Cardiac muscle cell (in vitro differentiated cells and primary cell): Measurements from ENCODE around the gene NMT1. TPM values are rescaled to one million over a fixed set of nuclear protein-coding genes. Genes with fewer than 3 reads are reported as not detected.
A peak's percentile ranks its signal among the peaks of the same experiment; 100 is the strongest.

ENCODE experiments used
- DNase-seq, 2 donors: peaks; one replicate each; pipeline versions ENCODE4 v3.0.0 to v3.0.0-alpha.2; 2010 to 2017; ENCODE audit warnings: low read depth in 1 of 2, low spot score in 1 of 2
- H3K27ac ChIP-seq: fragments of 200-600 bp; sonication (generic); 2 replicates; pipeline ENCODE4 v1.5.1; 2016
- H3K27me3 ChIP-seq: fragments of 200-600 bp; sonication (generic); 2 replicates; pipeline ENCODE4 v1.6.0; 2016; ENCODE audit warnings: control low read depth
- H3K36me3 ChIP-seq: fragments of 200-600 bp; sonication (generic); 2 replicates; pipeline ENCODE4 v1.5.1; 2016; ENCODE audit warnings: control low read depth
- H3K4me1 ChIP-seq: fragments of 200-600 bp; sonication (generic); 2 replicates; pipeline ENCODE4 v1.8.1; 2017; ENCODE audit warnings: low read depth, mild to moderate bottlenecking, mixed run types
- H3K4me3 ChIP-seq: fragments of 200-600 bp; sonication (generic); 2 replicates; pipeline ENCODE4 v1.5.1; 2016; ENCODE audit warnings: mild to moderate bottlenecking
- H3K9me3 ChIP-seq: fragments of 200-600 bp; sonication (generic); 2 replicates; pipeline ENCODE4 v1.5.1; 2017; ENCODE audit warnings: low read depth, mild to moderate bottlenecking, control low read depth
- polyA plus RNA-seq: library from polyadenylated mRNA; unstranded; fragments of >200 nt; fragmentation: Nextera tagmentation; extraction: Ambion mirVana; gene quantifications from 2 replicates; pipeline ENCODE4 v1.2.1, GENCODE V29; 2016
- total RNA-seq: library from RNA; depleted of rRNA; stranded (reverse); fragments of >200 nt; gene quantifications from 2 replicates; pipeline ENCODE4 v1.2.3, GENCODE V29; 2016
- TF ChIP-seq, protein P1 (sequence below): IDR thresholded peaks from 2 replicates; pipeline ENCODE4 v1.5.1; 2012; ENCODE audit warnings: low read depth, mild to moderate bottlenecking, low read length

NMT1 gene
- total and polyA plus RNA-seq, 2 experiments from 2014 or later, result 85.2 to 113 TPM

DNA sequence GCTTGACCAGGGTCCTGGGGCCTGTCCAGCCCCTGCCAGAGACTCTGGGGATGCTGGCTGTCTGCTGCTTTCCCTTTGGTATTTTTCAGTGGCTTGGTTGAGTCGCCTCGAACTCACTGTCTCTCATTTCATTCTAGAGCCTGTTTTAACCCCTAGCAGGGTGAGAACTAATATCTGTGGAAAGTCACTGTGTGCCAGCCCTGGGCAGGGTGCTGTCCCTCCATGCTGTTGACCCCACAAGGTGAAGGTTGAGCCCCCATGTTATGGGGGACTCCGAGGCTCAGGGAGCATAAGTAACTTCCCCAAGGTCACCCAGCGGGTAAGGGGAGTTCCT lies 42.6 kb upstream of the NMT1 start:
- H3K4me1 ChIP-seq, result peaks cover 24% of the 10 kb centered on the region
- H3K27me3 ChIP-seq, result peaks cover 11% of the 10 kb centered on the region
- DNase-seq, result no peak
- H3K4me3 ChIP-seq, result peak overlapping the region; percentile 47
- H3K27ac ChIP-seq, result peak overlapping the region; percentile 22
- TF ChIP-seq, protein P1, sequence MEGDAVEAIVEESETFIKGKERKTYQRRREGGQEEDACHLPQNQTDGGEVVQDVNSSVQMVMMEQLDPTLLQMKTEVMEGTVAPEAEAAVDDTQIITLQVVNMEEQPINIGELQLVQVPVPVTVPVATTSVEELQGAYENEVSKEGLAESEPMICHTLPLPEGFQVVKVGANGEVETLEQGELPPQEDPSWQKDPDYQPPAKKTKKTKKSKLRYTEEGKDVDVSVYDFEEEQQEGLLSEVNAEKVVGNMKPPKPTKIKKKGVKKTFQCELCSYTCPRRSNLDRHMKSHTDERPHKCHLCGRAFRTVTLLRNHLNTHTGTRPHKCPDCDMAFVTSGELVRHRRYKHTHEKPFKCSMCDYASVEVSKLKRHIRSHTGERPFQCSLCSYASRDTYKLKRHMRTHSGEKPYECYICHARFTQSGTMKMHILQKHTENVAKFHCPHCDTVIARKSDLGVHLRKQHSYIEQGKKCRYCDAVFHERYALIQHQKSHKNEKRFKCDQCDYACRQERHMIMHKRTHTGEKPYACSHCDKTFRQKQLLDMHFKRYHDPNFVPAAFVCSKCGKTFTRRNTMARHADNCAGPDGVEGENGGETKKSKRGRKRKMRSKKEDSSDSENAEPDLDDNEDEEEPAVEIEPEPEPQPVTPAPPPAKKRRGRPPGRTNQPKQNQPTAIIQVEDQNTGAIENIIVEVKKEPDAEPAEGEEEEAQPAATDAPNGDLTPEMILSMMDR, result no peak
- no peaks in the 10 kb centered on the region for H3K9me3 ChIP-seq
- no peaks in the 10 kb centered on the region for H3K36me3 ChIP-seq

DNA sequence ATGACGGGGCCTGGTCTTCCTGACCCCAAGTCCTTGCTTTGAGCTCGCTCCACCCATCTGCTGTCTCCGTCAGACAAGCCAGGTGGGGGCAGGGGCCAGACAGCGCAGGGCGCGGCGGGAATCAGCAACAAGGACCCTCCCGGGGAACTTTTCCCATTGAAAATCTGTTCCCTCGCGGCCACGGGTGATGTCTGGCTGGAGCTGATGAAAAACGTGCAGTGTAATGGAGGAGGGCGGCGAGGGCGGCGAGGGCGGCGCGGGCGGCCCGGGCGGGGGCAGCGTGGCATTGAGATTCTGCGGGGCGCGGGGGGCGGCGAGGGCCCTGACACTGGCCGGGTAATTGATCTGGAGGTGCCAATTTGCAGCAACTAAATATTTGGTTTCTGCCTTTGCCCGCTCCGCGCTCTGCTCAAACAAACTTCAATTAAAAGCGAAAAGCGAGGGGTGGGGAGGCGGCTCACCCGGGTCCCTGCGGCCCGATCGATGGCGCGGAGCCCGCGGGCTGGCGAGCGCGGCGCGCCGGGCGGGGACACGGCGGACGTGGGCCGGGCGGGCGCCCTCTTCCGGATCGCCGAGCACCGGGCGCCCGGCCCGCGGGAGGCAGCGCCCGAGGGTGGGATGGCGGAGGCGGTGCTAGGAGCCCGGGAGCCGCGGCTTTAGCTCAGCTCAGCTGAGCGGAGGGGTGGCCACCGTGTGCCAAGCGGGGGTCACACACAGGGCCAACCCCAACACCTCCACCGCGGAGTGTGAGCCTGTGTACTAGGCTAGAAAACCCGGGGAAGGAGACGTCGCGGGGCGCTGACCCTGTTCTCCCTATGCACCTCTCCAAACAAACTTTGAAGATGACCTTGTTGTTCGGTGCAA lies 42.0 kb upstream of the NMT1 start:
- Histone ChIP-seq H3K27me3 (peaks cover 11% of the 10 kb centered on the region), H3K36me3 (no peaks in the 10 kb centered on the region), H3K27ac (peak overlapping the region; percentile 22), H3K4me3 (peak overlapping the region; percentile 47), H3K4me1 (peaks cover 22% of the 10 kb centered on the region), H3K9me3 (no peaks in the 10 kb centered on the region)
- TF ChIP-seq, protein P1, result peak; percentile 28
- peak; percentile 60 to 84 for DNase-seq

DNA sequence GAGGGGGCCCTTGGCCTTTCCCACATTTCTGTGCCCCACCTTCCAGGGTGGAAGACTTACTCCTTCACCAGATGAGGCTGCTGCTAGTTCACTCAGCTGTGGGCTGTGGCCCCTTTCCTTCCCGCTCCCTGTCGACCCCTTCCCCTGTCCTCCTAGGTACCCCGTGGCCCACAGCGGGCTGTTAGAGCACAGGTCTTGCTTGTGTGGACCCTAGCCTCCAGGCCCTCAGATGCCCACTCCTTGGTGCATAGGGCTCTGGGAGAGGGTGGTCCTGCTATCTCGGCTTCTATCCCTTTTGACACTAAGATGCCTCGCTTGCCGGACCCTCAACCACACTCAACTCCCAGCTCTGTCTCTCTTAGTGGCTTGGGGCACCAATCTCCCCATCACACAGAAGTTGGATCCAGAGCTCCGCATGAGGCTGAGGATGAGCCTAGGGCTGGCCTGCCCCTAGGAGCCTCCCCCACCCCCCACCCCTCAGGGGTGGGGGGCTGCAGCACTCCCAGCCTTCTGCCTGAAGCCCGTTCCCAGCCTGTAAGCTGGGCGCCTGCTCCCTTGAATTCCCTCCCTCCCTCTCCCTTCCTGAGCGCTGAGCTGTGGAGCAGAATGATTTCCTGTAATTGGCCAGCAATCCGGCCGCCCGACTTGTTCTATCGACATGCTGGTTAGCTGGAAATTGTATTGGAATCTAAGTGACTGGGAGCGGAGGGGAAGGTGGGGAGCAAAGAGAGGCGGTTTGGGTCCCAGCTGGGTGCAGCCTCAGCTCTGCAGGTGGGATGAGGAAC lies 40.6 kb upstream of the NMT1 start:
- H3K4me1 ChIP-seq, result peaks cover 22% of the 10 kb centered on the region
- no peak overlapping the region for H3K4me3 ChIP-seq
- H3K27me3 ChIP-seq, result peaks cover 11% of the 10 kb centered on the region
- TF ChIP-seq, protein P1, result no peak
- H3K27ac ChIP-seq, result no peak overlapping the region
- H3K36me3 ChIP-seq, result no peaks in the 10 kb centered on the region
- H3K9me3 ChIP-seq, result no peaks in the 10 kb centered on the region
- DNase-seq, result peak in 1 of 2 donors; percentile 66

DNA sequence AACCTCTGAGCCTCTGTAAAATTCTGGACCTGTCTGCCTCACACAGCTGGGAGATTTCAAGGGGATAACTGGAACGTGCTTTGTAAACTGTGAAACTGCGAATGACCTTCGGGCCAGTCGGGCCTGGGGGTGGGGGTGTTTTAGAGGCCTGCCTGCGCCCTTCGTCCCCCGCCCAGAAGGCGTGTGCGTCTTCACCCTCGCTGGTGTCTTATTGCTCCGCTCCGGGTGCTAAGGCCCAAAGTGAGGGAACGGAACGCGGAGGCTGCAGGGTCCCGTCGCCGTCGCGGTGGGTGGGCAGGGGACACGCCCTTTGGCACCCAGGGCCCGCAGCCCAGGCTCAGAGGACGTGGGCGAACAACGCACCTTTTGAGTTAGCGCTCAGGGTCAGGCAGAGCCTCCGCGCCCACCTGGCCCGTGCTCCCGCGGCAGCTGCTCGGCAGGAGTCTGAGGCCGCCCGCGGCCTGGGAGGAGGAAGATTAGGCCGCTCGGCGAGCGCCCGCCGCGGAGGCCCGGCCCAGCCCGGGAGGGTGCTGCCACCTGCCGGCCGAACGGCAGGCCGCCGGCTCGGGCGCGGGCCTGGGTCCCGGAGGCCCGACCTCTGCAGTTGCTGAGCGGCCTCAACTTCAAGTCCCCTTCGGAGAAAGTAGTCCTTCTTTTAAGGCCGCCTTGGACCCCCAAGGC lies 39.4 kb upstream of the NMT1 start:
- Histone ChIP-seq H3K4me1 (peaks cover 22% of the 10 kb centered on the region), H3K36me3 (no peaks in the 10 kb centered on the region), H3K4me3 (no peak overlapping the region), H3K27me3 (peaks cover 11% of the 10 kb centered on the region), H3K9me3 (no peaks in the 10 kb centered on the region), H3K27ac (no peak overlapping the region)
- DNase-seq, result peak; percentile 73 to 87
- TF ChIP-seq, protein P1, result peak; percentile 65

DNA sequence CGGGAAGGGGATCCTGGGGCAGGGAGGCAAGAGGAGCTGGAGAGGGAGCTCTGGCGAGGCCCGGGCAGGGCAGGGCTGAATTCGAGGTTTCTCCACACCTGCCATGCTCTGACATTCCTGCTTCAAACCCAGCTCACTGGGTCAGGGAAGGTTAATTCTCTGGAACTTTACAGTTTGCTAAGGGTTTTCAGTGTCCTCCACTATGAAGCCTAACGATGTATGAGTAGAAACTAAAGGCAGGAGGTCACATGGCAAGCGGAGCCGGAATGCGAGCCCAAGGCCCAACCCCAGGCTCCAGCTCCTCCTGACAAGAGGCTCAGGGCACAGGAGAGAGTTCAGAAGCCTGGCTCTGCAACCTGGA lies 38.8 kb upstream of the NMT1 start:
- Histone ChIP-seq H3K27me3 (peaks cover 11% of the 10 kb centered on the region), H3K27ac (no peak overlapping the region), H3K4me3 (no peak overlapping the region), H3K4me1 (peaks cover 22% of the 10 kb centered on the region), H3K9me3 (no peaks in the 10 kb centered on the region), H3K36me3 (no peaks in the 10 kb centered on the region)
- no peak for DNase-seq
- TF ChIP-seq, protein P1, result no peak
